GM23338 (cell line): ENCODE data around the gene CLCN4. TPM values are rescaled to one million over a fixed set of nuclear protein-coding genes. Genes with fewer than 3 reads are reported as not detected.

Source experiments
- ATAC-seq: fragments of 200-7000 bp; cut with Tn5 transposase; 3 replicates; pipeline ENCODE4 v1.9.1; 2020
- DNase-seq: peaks from one replicate; pipeline ENCODE4 v3.0.0-alpha.2; 2015; ENCODE audit warnings: low spot score
- H2AFZ ChIP-seq: fragments of 200-600 bp; sonication (generic); 2 replicates; pipeline ENCODE4 v1.8.0; 2016; ENCODE audit warnings: antibody characterized with exemption, mild to moderate bottlenecking, moderate library complexity
- H3F3A ChIP-seq: fragments of 200-600 bp; sonication (generic); replicated peaks from 2 replicates; pipeline ENCODE4 v1.8.0; 2017; ENCODE audit warnings: antibody characterized with exemption, mixed run types, low read depth
- H3K27ac ChIP-seq: fragments of 200-600 bp; sonication (generic); 2 replicates; pipeline ENCODE4 v1.6.1; 2016; ENCODE audit warnings: low read depth
- H3K27me3 ChIP-seq: fragments of 200-600 bp; sonication (generic); 2 replicates; pipeline ENCODE4 v1.8.0; 2016; ENCODE audit warnings: mild to moderate bottlenecking, mixed run types, moderate library complexity; ENCODE audit not compliant: insufficient read depth
- H3K36me3 ChIP-seq: fragments of 200-600 bp; sonication (generic); 2 replicates; pipeline ENCODE4 v1.8.0; 2016; ENCODE audit warnings: mild to moderate bottlenecking; ENCODE audit not compliant: insufficient read depth
- H3K4me1 ChIP-seq: fragments of 200-600 bp; sonication (generic); 2 replicates; pipeline ENCODE4 v1.8.0; 2016; ENCODE audit warnings: mild to moderate bottlenecking, moderate library complexity; ENCODE audit not compliant: insufficient read depth
- H3K4me2 ChIP-seq: fragments of 200-600 bp; sonication (generic); 2 replicates; pipeline ENCODE4 v1.7.1; 2017; ENCODE audit warnings: mixed run types
- H3K4me3 ChIP-seq: fragments of 200-600 bp; sonication (generic); 2 replicates; pipeline ENCODE4 v1.6.1; 2016; ENCODE audit warnings: mixed run types
- H3K79me2 ChIP-seq: fragments of 200-600 bp; sonication (generic); replicated peaks from 2 replicates; pipeline ENCODE4 v1.8.0; 2017; ENCODE audit warnings: mild to moderate bottlenecking; ENCODE audit not compliant: insufficient read depth
- H3K9me2 ChIP-seq: fragments of 200-600 bp; sonication (generic); 2 replicates; pipeline ENCODE4 v1.8.0; 2017; ENCODE audit not compliant: insufficient read depth
- H4K20me1 ChIP-seq: fragments of 200-600 bp; sonication (generic); replicated peaks from 2 replicates; pipeline ENCODE4 v1.8.0; 2017; ENCODE audit warnings: mild to moderate bottlenecking; ENCODE audit not compliant: insufficient read depth
- H3K27ac Mint-ChIP-seq: 2 replicates; pipeline ENCODE4 v1.8.0; 2020; ENCODE audit warnings: inconsistent platforms, mild to moderate bottlenecking, moderate library complexity, mixed read lengths
- H3K27me3 Mint-ChIP-seq: 3 replicates; pipeline ENCODE4 v1.8.0; 2022; ENCODE audit warnings: low read depth, mild to moderate bottlenecking, moderate library complexity, mixed read lengths, inconsistent platforms; ENCODE audit not compliant: insufficient read depth, poor library complexity
- H3K36me3 Mint-ChIP-seq: 3 replicates; pipeline ENCODE4 v1.8.0; 2021; ENCODE audit warnings: low read depth, mild to moderate bottlenecking, inconsistent platforms, moderate library complexity, mixed read lengths
- H3K4me1 Mint-ChIP-seq: 3 replicates; pipeline ENCODE4 v1.8.0; 2020; ENCODE audit warnings: mild to moderate bottlenecking, inconsistent platforms, mixed read lengths
- H3K4me3 Mint-ChIP-seq: 3 replicates; pipeline ENCODE4 v1.8.0; 2021; ENCODE audit warnings: moderate library complexity, mild to moderate bottlenecking, inconsistent platforms, mixed read lengths
- H3K9me3 Mint-ChIP-seq: 3 replicates; pipeline ENCODE4 v1.8.0; 2020; ENCODE audit warnings: moderate library complexity, mild to moderate bottlenecking, inconsistent platforms, mixed read lengths
- CREB1 ChIP-seq: fragments of 250-450 bp; sonication (Bioruptor Pico); IDR thresholded peaks from 2 replicates; pipeline ENCODE4 v1.5.0; 2020; ENCODE audit warnings: low read depth, mild to moderate bottlenecking, moderate library complexity
- CTCF ChIP-seq, 2 experiments: fragments of 200-600 bp in 1 of 2; sonication (generic) in 1 of 2; conservative IDR thresholded peaks; 2 replicates each; pipeline versions ENCODE4 v1.5.1 to v1.6.1; 2016 to 2017; ENCODE audit warnings: antibody characterized with exemption in 2 of 2, low read depth in 2 of 2, mild to moderate bottlenecking in 2 of 2, moderate library complexity in 1 of 2
- ETS1 ChIP-seq: IDR thresholded peaks from 2 replicates; pipeline ENCODE4 v1.6.1; 2016; ENCODE audit warnings: antibody characterized with exemption
- EZH2 ChIP-seq: fragments of 200-600 bp; sonication (generic); IDR thresholded peaks from one replicate; pipeline ENCODE4 v1.8.0; 2017; ENCODE audit warnings: antibody characterized with exemption, mild to moderate bottlenecking, low read depth; ENCODE audit not compliant: unreplicated experiment
- EZH2phosphoT487 ChIP-seq: fragments of 200-600 bp; sonication (generic); IDR thresholded peaks from one replicate; pipeline ENCODE4 v1.8.1; 2018; ENCODE audit warnings: antibody characterized with exemption; ENCODE audit not compliant: unreplicated experiment
- JUNB ChIP-seq: IDR thresholded peaks from one replicate; pipeline ENCODE4 v1.6.1; 2016; ENCODE audit warnings: antibody characterized with exemption; ENCODE audit not compliant: unreplicated experiment
- NANOG ChIP-seq: IDR thresholded peaks from 2 replicates; pipeline ENCODE4 v1.6.1; 2016; ENCODE audit warnings: antibody characterized with exemption, borderline replicate concordance
- POLR2AphosphoS5 ChIP-seq: IDR thresholded peaks from 2 replicates; pipeline ENCODE4 v1.6.1; 2016; ENCODE audit warnings: antibody characterized with exemption, low read depth
- REST ChIP-seq: IDR thresholded peaks from one replicate; pipeline ENCODE4 v1.6.1; 2018; ENCODE audit warnings: antibody characterized with exemption; ENCODE audit not compliant: unreplicated experiment
- STAT1 ChIP-seq: IDR thresholded peaks from one replicate; pipeline ENCODE4 v1.6.1; 2016; ENCODE audit warnings: antibody characterized with exemption; ENCODE audit not compliant: unreplicated experiment
- ZNF114 ChIP-seq: fragments of 250-450 bp; sonication (Bioruptor Pico); IDR thresholded peaks from 2 replicates; pipeline ENCODE4 v1.5.0; 2020; ENCODE audit warnings: mild to moderate bottlenecking, moderate library complexity
- ZNF331 ChIP-seq: fragments of 250-450 bp; sonication (Bioruptor Pico); IDR thresholded peaks from 2 replicates; pipeline ENCODE4 v1.5.0; 2020; ENCODE audit warnings: low read depth, mild to moderate bottlenecking, moderate library complexity
- ZNF462 ChIP-seq: fragments of 250-450 bp; sonication (Bioruptor Pico); IDR thresholded peaks from 2 replicates; pipeline ENCODE4 v1.5.0; 2020; ENCODE audit warnings: mild to moderate bottlenecking, moderate library complexity
- polyA plus RNA-seq: library from polyadenylated mRNA; unstranded; fragments of >200 nt; fragmentation: Nextera tagmentation; extraction: Ambion mirVana; gene quantifications from 2 replicates; pipeline ENCODE4 v1.2.1, GENCODE V29; 2016
- total RNA-seq: library from RNA; depleted of rRNA; stranded (reverse); fragments of >200 nt; shearing (Covaris generic); gene quantifications from 2 replicates; pipeline ENCODE4 v1.2.3, GENCODE V29; 2014

The CLCN4 gene
- total and polyA plus RNA-seq, 2 experiments from 2014 or later: 1.2 to 4.9 TPM

- Mint-ChIP-seq H3K9me3 (no peaks in the 10 kb centered on the region), H3K36me3 (peaks cover 4% of the 10 kb centered on the region; the same call in 1 of the 3 replicates), H3K4me1 (no peaks in the 10 kb centered on the region), H3K4me3 (no peak overlapping the region), H3K27ac (no peak overlapping the region), H3K27me3 (no peaks in the 10 kb centered on the region)
- Histone ChIP-seq H3K4me2 (no peak overlapping the region), H2AFZ (no peak overlapping the region), H3K79me2 (no peaks in the 10 kb centered on the region), H3K27ac (no peak overlapping the region), H3F3A (no peaks in the 10 kb centered on the region), H3K36me3 (no peaks in the 10 kb centered on the region), H4K20me1 (no peaks in the 10 kb centered on the region), H3K9me2 (no peaks in the 10 kb centered on the region), H3K27me3 (no peaks in the 10 kb centered on the region), H3K4me3 (no peak overlapping the region), H3K4me1 (no peaks in the 10 kb centered on the region)
- no peak for TF ChIP-seq JUNB
- TF ChIP-seq ZNF114 (CRISPR knock-in tag): no peak
- no peak for TF ChIP-seq STAT1
- TF ChIP-seq ZNF462 (CRISPR knock-in tag): no peak
- TF ChIP-seq POLR2AphosphoS5: no peak
- no peak for TF ChIP-seq ZNF331
- no peak for TF ChIP-seq NANOG
- no peak for TF ChIP-seq ETS1
- TF ChIP-seq CTCF (conservative IDR thresholded peaks at IDR 0.05; ENCODE audit: low read depth in 2 of 2): no peak
- TF ChIP-seq CREB1: no peak
- no peak for TF ChIP-seq EZH2phosphoT487
- TF ChIP-seq REST: no peak
- TF ChIP-seq EZH2: no peak
- no peak for DNase-seq
- no peak for ATAC-seq
Measured at GRCh38 chrX:10233173-10233572, 76.4 kb downstream of the CLCN4 start.
